GM23338 (cell line): ENCODE results near the gene HOXB4. TPM values are rescaled to one million over a fixed set of nuclear protein-coding genes. Genes with fewer than 3 reads are reported as not detected.

ENCODE experiments used
- ATAC-seq: fragments of 200-7000 bp; cut with Tn5 transposase; 3 replicates; pipeline ENCODE4 v1.9.1; 2020
- DNase-seq: peaks from one replicate; pipeline ENCODE4 v3.0.0-alpha.2; 2015; ENCODE audit warnings: low spot score
- H2AFZ ChIP-seq: fragments of 200-600 bp; sonication (generic); 2 replicates; pipeline ENCODE4 v1.8.0; 2016; ENCODE audit warnings: antibody characterized with exemption, mild to moderate bottlenecking, moderate library complexity
- H3F3A ChIP-seq: fragments of 200-600 bp; sonication (generic); replicated peaks from 2 replicates; pipeline ENCODE4 v1.8.0; 2017; ENCODE audit warnings: antibody characterized with exemption, mixed run types, low read depth
- H3K27ac ChIP-seq: fragments of 200-600 bp; sonication (generic); 2 replicates; pipeline ENCODE4 v1.6.1; 2016; ENCODE audit warnings: low read depth
- H3K27me3 ChIP-seq: fragments of 200-600 bp; sonication (generic); 2 replicates; pipeline ENCODE4 v1.8.0; 2016; ENCODE audit warnings: mild to moderate bottlenecking, mixed run types, moderate library complexity; ENCODE audit not compliant: insufficient read depth
- H3K36me3 ChIP-seq: fragments of 200-600 bp; sonication (generic); 2 replicates; pipeline ENCODE4 v1.8.0; 2016; ENCODE audit warnings: mild to moderate bottlenecking; ENCODE audit not compliant: insufficient read depth
- H3K4me1 ChIP-seq: fragments of 200-600 bp; sonication (generic); 2 replicates; pipeline ENCODE4 v1.8.0; 2016; ENCODE audit warnings: mild to moderate bottlenecking, moderate library complexity; ENCODE audit not compliant: insufficient read depth
- H3K4me2 ChIP-seq: fragments of 200-600 bp; sonication (generic); 2 replicates; pipeline ENCODE4 v1.7.1; 2017; ENCODE audit warnings: mixed run types
- H3K4me3 ChIP-seq: fragments of 200-600 bp; sonication (generic); 2 replicates; pipeline ENCODE4 v1.6.1; 2016; ENCODE audit warnings: mixed run types
- H3K79me2 ChIP-seq: fragments of 200-600 bp; sonication (generic); replicated peaks from 2 replicates; pipeline ENCODE4 v1.8.0; 2017; ENCODE audit warnings: mild to moderate bottlenecking; ENCODE audit not compliant: insufficient read depth
- H3K9me2 ChIP-seq: fragments of 200-600 bp; sonication (generic); 2 replicates; pipeline ENCODE4 v1.8.0; 2017; ENCODE audit not compliant: insufficient read depth
- H4K20me1 ChIP-seq: fragments of 200-600 bp; sonication (generic); replicated peaks from 2 replicates; pipeline ENCODE4 v1.8.0; 2017; ENCODE audit warnings: mild to moderate bottlenecking; ENCODE audit not compliant: insufficient read depth
- H3K27ac Mint-ChIP-seq: 2 replicates; pipeline ENCODE4 v1.8.0; 2020; ENCODE audit warnings: inconsistent platforms, mild to moderate bottlenecking, moderate library complexity, mixed read lengths
- H3K27me3 Mint-ChIP-seq: 3 replicates; pipeline ENCODE4 v1.8.0; 2022; ENCODE audit warnings: low read depth, mild to moderate bottlenecking, moderate library complexity, mixed read lengths, inconsistent platforms; ENCODE audit not compliant: insufficient read depth, poor library complexity
- H3K36me3 Mint-ChIP-seq: 3 replicates; pipeline ENCODE4 v1.8.0; 2021; ENCODE audit warnings: low read depth, mild to moderate bottlenecking, inconsistent platforms, moderate library complexity, mixed read lengths
- H3K4me1 Mint-ChIP-seq: 3 replicates; pipeline ENCODE4 v1.8.0; 2020; ENCODE audit warnings: mild to moderate bottlenecking, inconsistent platforms, mixed read lengths
- H3K4me3 Mint-ChIP-seq: 3 replicates; pipeline ENCODE4 v1.8.0; 2021; ENCODE audit warnings: moderate library complexity, mild to moderate bottlenecking, inconsistent platforms, mixed read lengths
- H3K9me3 Mint-ChIP-seq: 3 replicates; pipeline ENCODE4 v1.8.0; 2020; ENCODE audit warnings: moderate library complexity, mild to moderate bottlenecking, inconsistent platforms, mixed read lengths
- CREB1 ChIP-seq: fragments of 250-450 bp; sonication (Bioruptor Pico); IDR thresholded peaks from 2 replicates; pipeline ENCODE4 v1.5.0; 2020; ENCODE audit warnings: low read depth, mild to moderate bottlenecking, moderate library complexity
- EZH2 ChIP-seq: fragments of 200-600 bp; sonication (generic); IDR thresholded peaks from one replicate; pipeline ENCODE4 v1.8.0; 2017; ENCODE audit warnings: antibody characterized with exemption, mild to moderate bottlenecking, low read depth; ENCODE audit not compliant: unreplicated experiment
- EZH2phosphoT487 ChIP-seq: fragments of 200-600 bp; sonication (generic); IDR thresholded peaks from one replicate; pipeline ENCODE4 v1.8.1; 2018; ENCODE audit warnings: antibody characterized with exemption; ENCODE audit not compliant: unreplicated experiment
- NANOG ChIP-seq: IDR thresholded peaks from 2 replicates; pipeline ENCODE4 v1.6.1; 2016; ENCODE audit warnings: antibody characterized with exemption, borderline replicate concordance
- POLR2AphosphoS5 ChIP-seq: IDR thresholded peaks from 2 replicates; pipeline ENCODE4 v1.6.1; 2016; ENCODE audit warnings: antibody characterized with exemption, low read depth
- ZNF114 ChIP-seq: fragments of 250-450 bp; sonication (Bioruptor Pico); IDR thresholded peaks from 2 replicates; pipeline ENCODE4 v1.5.0; 2020; ENCODE audit warnings: mild to moderate bottlenecking, moderate library complexity
- polyA plus RNA-seq: library from polyadenylated mRNA; unstranded; fragments of >200 nt; fragmentation: Nextera tagmentation; extraction: Ambion mirVana; gene quantifications from 2 replicates; pipeline ENCODE4 v1.2.1, GENCODE V29; 2016
- total RNA-seq: library from RNA; depleted of rRNA; stranded (reverse); fragments of >200 nt; shearing (Covaris generic); gene quantifications from 2 replicates; pipeline ENCODE4 v1.2.3, GENCODE V29; 2014
- TF ChIP-seq, protein P1 (sequence below), 2 experiments: fragments of 200-600 bp in 1 of 2; sonication (generic) in 1 of 2; conservative IDR thresholded peaks; 2 replicates each; pipeline versions ENCODE4 v1.5.1 to v1.6.1; 2016 to 2017; ENCODE audit warnings: antibody characterized with exemption in 2 of 2, low read depth in 2 of 2, mild to moderate bottlenecking in 2 of 2, moderate library complexity in 1 of 2
- TF ChIP-seq, protein P2 (sequence below): fragments of 250-450 bp; sonication (Bioruptor Pico); IDR thresholded peaks from 2 replicates; pipeline ENCODE4 v1.5.0; 2020; ENCODE audit warnings: mild to moderate bottlenecking, moderate library complexity

Gene HOXB4
- total and polyA plus RNA-seq, 2 experiments from 2014 or later = not detected

- Histone ChIP-seq H2AFZ (no peak overlapping the region), H3K4me1 (peaks cover 37% of the 10 kb centered on the region; the same call in 1 of the 2 replicates), H3K79me2 (no peaks in the 10 kb centered on the region), H3K4me2 (peak overlapping the region; percentile 60; the same call in 1 of the 2 replicates), H3K27me3 (peaks cover 100% of the 10 kb centered on the region), H3F3A (peaks cover 41% of the 10 kb centered on the region), H4K20me1 (peaks cover 53% of the 10 kb centered on the region), H3K36me3 (no peaks in the 10 kb centered on the region; the same call in 1 of the 2 replicates), H3K4me3 (peak overlapping the region; percentile 17; the same call in 1 of the 2 replicates), H3K27ac (no peak overlapping the region), H3K9me2 (no peaks in the 10 kb centered on the region)
- Mint-ChIP-seq H3K27ac (no peak overlapping the region), H3K4me1 (peaks cover 24% of the 10 kb centered on the region), H3K36me3 (no peaks in the 10 kb centered on the region; the same call in 2 of the 3 replicates), H3K27me3 (peaks cover 99% of the 10 kb centered on the region), H3K4me3 (peak overlapping the region; percentile 19; the same call in 1 of the 3 replicates), H3K9me3 (peaks cover 3% of the 10 kb centered on the region; the same call in 2 of the 3 replicates)
- peak; percentile 33 for ATAC-seq
- peak; percentile 72 for DNase-seq
- TF ChIP-seq EZH2 (peak; percentile 89), ZNF114 (no peak), NANOG (no peak), CREB1 (no peak), POLR2AphosphoS5 (no peak), EZH2phosphoT487 (no peak)
- TF ChIP-seq, protein P1, sequence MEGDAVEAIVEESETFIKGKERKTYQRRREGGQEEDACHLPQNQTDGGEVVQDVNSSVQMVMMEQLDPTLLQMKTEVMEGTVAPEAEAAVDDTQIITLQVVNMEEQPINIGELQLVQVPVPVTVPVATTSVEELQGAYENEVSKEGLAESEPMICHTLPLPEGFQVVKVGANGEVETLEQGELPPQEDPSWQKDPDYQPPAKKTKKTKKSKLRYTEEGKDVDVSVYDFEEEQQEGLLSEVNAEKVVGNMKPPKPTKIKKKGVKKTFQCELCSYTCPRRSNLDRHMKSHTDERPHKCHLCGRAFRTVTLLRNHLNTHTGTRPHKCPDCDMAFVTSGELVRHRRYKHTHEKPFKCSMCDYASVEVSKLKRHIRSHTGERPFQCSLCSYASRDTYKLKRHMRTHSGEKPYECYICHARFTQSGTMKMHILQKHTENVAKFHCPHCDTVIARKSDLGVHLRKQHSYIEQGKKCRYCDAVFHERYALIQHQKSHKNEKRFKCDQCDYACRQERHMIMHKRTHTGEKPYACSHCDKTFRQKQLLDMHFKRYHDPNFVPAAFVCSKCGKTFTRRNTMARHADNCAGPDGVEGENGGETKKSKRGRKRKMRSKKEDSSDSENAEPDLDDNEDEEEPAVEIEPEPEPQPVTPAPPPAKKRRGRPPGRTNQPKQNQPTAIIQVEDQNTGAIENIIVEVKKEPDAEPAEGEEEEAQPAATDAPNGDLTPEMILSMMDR (conservative IDR thresholded peaks at IDR 0.05; ENCODE audit: low read depth in 2 of 2) = no peak
- TF ChIP-seq, protein P2, sequence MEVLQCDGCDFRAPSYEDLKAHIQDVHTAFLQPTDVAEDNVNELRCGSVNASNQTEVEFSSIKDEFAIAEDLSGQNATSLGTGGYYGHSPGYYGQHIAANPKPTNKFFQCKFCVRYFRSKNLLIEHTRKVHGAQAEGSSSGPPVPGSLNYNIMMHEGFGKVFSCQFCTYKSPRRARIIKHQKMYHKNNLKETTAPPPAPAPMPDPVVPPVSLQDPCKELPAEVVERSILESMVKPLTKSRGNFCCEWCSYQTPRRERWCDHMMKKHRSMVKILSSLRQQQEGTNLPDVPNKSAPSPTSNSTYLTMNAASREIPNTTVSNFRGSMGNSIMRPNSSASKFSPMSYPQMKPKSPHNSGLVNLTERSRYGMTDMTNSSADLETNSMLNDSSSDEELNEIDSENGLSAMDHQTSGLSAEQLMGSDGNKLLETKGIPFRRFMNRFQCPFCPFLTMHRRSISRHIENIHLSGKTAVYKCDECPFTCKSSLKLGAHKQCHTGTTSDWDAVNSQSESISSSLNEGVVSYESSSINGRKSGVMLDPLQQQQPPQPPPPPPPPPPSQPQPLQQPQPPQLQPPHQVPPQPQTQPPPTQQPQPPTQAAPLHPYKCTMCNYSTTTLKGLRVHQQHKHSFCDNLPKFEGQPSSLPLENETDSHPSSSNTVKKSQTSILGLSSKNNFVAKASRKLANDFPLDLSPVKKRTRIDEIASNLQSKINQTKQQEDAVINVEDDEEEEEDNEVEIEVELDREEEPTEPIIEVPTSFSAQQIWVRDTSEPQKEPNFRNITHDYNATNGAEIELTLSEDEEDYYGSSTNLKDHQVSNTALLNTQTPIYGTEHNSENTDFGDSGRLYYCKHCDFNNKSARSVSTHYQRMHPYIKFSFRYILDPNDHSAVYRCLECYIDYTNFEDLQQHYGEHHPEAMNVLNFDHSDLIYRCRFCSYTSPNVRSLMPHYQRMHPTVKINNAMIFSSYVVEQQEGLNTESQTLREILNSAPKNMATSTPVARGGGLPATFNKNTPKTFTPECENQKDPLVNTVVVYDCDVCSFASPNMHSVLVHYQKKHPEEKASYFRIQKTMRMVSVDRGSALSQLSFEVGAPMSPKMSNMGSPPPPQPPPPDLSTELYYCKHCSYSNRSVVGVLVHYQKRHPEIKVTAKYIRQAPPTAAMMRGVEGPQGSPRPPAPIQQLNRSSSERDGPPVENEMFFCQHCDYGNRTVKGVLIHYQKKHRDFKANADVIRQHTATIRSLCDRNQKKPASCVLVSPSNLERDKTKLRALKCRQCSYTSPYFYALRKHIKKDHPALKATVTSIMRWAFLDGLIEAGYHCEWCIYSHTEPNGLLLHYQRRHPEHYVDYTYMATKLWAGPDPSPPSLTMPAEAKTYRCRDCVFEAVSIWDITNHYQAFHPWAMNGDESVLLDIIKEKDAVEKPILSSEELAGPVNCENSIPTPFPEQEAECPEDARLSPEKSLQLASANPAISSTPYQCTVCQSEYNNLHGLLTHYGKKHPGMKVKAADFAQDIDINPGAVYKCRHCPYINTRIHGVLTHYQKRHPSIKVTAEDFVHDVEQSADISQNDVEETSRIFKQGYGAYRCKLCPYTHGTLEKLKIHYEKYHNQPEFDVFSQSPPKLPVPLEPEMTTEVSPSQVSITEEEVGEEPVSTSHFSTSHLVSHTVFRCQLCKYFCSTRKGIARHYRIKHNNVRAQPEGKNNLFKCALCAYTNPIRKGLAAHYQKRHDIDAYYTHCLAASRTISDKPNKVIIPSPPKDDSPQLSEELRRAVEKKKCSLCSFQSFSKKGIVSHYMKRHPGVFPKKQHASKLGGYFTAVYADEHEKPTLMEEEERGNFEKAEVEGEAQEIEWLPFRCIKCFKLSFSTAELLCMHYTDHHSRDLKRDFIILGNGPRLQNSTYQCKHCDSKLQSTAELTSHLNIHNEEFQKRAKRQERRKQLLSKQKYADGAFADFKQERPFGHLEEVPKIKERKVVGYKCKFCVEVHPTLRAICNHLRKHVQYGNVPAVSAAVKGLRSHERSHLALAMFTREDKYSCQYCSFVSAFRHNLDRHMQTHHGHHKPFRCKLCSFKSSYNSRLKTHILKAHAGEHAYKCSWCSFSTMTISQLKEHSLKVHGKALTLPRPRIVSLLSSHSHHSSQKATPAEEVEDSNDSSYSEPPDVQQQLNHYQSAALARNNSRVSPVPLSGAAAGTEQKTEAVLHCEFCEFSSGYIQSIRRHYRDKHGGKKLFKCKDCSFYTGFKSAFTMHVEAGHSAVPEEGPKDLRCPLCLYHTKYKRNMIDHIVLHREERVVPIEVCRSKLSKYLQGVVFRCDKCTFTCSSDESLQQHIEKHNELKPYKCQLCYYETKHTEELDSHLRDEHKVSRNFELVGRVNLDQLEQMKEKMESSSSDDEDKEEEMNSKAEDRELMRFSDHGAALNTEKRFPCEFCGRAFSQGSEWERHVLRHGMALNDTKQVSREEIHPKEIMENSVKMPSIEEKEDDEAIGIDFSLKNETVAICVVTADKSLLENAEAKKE (CRISPR knock-in tag) = no peak
Measured at GRCh38 chr17:48611681-48612455, 33.7 kb upstream of the HOXB4 start.
